A673 (cell line): ENCODE measurements around the gene GPR155. TPM values are rescaled to one million over a fixed set of nuclear protein-coding genes. Genes with fewer than 3 reads are reported as not detected.

Experiments used
- BruUV-seq: library from RNA; stranded (reverse); fragments of 400-500 nt; replicated peaks from 2 replicates; lab custom pipeline; 2021; lab: Mats Ljungman, UMichigan
- CTCF ChIA-PET: fragments of 300-600 bp; sonication (Branson Sonifier 250); formaldehyde crosslinking; loops from one replicate; lab custom pipeline; 2022; ENCODE audit warnings: antibody characterized with exemption; lab: Charles Lee
- POLR2A ChIA-PET: fragments of 300-600 bp; sonication (Branson Sonifier 250); formaldehyde crosslinking; loops from one replicate; lab custom pipeline; 2022; ENCODE audit warnings: antibody characterized with exemption; ENCODE audit not compliant: low non-redundant PET; lab: Charles Lee
- DNase-seq: peaks from one replicate; pipeline ENCODE4 v3.0.0-alpha.2; 2015; ENCODE audit warnings: low spot score
- H3K27ac ChIP-seq: fragments of 200-600 bp; sonication (generic); 2 replicates; pipeline ENCODE4 v1.5.1; 2016; ENCODE audit warnings: mixed run types, low read depth, mild to moderate bottlenecking, mixed read lengths, antibody characterized with exemption, low read length; ENCODE audit not compliant: poor library complexity, severe bottlenecking
- H3K27me3 ChIP-seq: fragments of 200-600 bp; sonication (generic); replicated peaks from 2 replicates; pipeline ENCODE4 v1.6.1; 2017; ENCODE audit warnings: mixed run types, low read depth, mild to moderate bottlenecking, mixed read lengths, antibody characterized with exemption, low read length; ENCODE audit not compliant: insufficient read depth, poor library complexity
- H3K36me3 ChIP-seq: fragments of 200-600 bp; sonication (generic); 2 replicates; pipeline ENCODE4 v1.6.1; 2016; ENCODE audit warnings: mixed run types, mild to moderate bottlenecking, mixed read lengths, antibody characterized with exemption, low read length; ENCODE audit not compliant: insufficient read depth, poor library complexity, severe bottlenecking
- H3K4me1 ChIP-seq: fragments of 200-600 bp; sonication (generic); 2 replicates; pipeline ENCODE4 v1.6.1; 2017; ENCODE audit warnings: mixed run types, mild to moderate bottlenecking, mixed read lengths, antibody characterized with exemption, low read length; ENCODE audit not compliant: insufficient read depth, poor library complexity, severe bottlenecking
- H3K4me3 ChIP-seq: fragments of 200-600 bp; sonication (generic); 2 replicates; pipeline ENCODE4 v1.5.1; 2016; ENCODE audit warnings: low read depth, mixed run types, mild to moderate bottlenecking, mixed read lengths, low read length; ENCODE audit not compliant: poor library complexity, severe bottlenecking
- H3K9me3 ChIP-seq: fragments of 200-600 bp; sonication (generic); 2 replicates; pipeline ENCODE4 v1.6.1; 2016; ENCODE audit warnings: mixed run types, low read depth, mild to moderate bottlenecking, mixed read lengths, antibody characterized with exemption, low read length; ENCODE audit not compliant: poor library complexity, severe bottlenecking
- EZH2 ChIP-seq: fragments of 200-600 bp; sonication (generic); IDR thresholded peaks from 2 replicates; pipeline ENCODE4 v1.6.1; 2017; ENCODE audit warnings: borderline replicate concordance, low read depth, mild to moderate bottlenecking, mixed read lengths, antibody characterized with exemption, low read length; ENCODE audit not compliant: poor library complexity, severe bottlenecking
- intact Hi-C: fragments of 100-400 bp; cut with micrococcal nuclease; formaldehyde crosslinking; loops from one replicate; pipeline ENCODE4 v1.10.0; 2022; ENCODE audit not compliant: unreplicated experiment
- total RNA-seq: library from RNA; stranded (reverse); gene quantifications from 2 replicates; pipeline ENCODE4 v1.2.3, GENCODE V29; 2021
- TF ChIP-seq, protein P1 (sequence below): fragments of 300-800, 200-600 bp; sonication (generic); conservative IDR thresholded peaks from 2 replicates; pipeline ENCODE4 v1.5.1; 2017; ENCODE audit warnings: low read depth, mild to moderate bottlenecking, antibody characterized with exemption, low read length, moderate library complexity, mixed read lengths

Gene GPR155
- total RNA-seq, 1 experiment from 2014 or later = not detected

DNA sequence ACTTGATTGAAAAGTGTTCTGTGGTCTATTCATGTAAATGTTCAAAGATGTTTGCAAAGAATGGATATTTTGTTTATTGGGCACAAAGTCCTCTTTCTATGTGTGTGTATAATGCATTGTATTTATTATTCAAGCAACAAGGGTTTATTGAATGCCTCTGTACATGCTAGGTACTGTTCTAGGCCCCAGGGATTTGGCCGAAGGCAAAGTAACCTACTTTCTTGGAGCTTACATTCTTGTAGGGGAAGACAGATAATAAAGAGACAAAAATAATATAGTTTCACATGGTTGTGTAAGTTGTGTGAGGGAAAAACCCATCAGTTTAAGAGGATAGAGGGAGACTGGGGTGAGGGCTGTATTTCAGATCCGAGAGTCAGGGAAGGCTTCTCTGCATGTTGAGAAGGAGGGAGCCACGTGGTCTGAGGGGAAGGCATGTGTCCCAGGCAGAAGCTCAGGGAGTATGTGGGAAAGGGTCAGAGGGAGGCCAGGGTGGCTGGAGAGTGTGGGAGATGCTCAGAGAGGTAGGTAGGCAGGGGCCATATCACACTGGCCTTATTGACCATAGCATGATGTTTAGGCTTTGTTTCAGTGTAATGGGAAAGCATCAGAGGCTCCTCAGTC lies 40.4 kb upstream of the GPR155 start:
- Histone ChIP-seq H3K36me3 (no peaks in the 10 kb centered on the region), H3K4me1 (no peaks in the 10 kb centered on the region), H3K9me3 (no peaks in the 10 kb centered on the region), H3K27me3 (peaks cover 44% of the 10 kb centered on the region), H3K27ac (no peak overlapping the region), H3K4me3 (no peak overlapping the region)
- intact Hi-C loops = no loop called here
- POLR2A ChIA-PET = no interaction called here
- TF ChIP-seq EZH2 = no peak
- TF ChIP-seq, protein P1, sequence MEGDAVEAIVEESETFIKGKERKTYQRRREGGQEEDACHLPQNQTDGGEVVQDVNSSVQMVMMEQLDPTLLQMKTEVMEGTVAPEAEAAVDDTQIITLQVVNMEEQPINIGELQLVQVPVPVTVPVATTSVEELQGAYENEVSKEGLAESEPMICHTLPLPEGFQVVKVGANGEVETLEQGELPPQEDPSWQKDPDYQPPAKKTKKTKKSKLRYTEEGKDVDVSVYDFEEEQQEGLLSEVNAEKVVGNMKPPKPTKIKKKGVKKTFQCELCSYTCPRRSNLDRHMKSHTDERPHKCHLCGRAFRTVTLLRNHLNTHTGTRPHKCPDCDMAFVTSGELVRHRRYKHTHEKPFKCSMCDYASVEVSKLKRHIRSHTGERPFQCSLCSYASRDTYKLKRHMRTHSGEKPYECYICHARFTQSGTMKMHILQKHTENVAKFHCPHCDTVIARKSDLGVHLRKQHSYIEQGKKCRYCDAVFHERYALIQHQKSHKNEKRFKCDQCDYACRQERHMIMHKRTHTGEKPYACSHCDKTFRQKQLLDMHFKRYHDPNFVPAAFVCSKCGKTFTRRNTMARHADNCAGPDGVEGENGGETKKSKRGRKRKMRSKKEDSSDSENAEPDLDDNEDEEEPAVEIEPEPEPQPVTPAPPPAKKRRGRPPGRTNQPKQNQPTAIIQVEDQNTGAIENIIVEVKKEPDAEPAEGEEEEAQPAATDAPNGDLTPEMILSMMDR = no peak
- no peak for DNase-seq
- CTCF ChIA-PET = no interaction called here
- no TSS peak for BruUV-seq

DNA sequence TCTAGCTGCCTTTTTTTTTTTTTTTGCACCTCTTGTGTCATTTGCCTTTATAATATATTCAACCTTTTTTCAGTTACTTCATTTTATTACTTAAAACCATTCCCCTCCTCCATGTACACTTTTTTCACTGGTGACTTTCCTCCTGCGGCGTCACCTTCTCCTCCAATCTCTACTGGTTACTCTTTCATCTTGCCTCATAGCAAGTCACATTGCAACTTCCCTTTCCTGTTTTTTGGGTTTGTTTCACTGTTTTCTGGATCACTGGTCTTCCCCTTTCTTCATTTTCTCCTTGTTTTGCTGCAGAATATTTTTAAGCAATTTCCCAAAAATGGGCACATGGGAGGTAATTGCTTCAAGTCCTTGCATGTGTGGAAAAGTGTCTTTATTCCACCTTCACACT lies 37.7 kb upstream of the GPR155 start:
- H3K27me3 ChIP-seq = peaks cover 69% of the 10 kb centered on the region
- ChIA-PET CTCF (no interaction called here), POLR2A (no interaction called here)
- H3K4me3 ChIP-seq = no peak overlapping the region
- H3K36me3 ChIP-seq = no peaks in the 10 kb centered on the region
- H3K4me1 ChIP-seq = no peaks in the 10 kb centered on the region
- H3K9me3 ChIP-seq = no peaks in the 10 kb centered on the region
- no peak for TF ChIP-seq EZH2
- H3K27ac ChIP-seq = no peak overlapping the region
- BruUV-seq = no TSS peak
- DNase-seq = no peak
- intact Hi-C loops = no loop called here

DNA sequence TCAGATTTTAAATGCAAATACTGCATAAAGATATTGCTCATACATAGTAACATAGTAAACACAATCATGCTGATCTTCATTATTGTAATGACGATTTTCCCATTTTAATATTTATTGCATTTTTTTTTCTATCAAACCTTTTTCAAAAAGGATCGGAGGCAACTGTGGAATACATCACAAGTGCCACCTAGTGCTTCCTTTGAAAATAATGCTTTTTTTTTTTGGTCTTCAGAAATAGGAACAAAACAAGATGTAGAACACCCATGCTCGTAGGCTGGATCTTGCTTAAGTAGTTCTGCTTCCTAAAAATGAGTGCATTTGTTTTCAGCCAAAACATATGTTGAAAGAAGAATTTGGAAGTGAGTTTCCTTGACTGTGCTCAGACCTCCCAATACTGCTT lies 35.7 kb upstream of the GPR155 start:
- Histone ChIP-seq H3K36me3 (no peaks in the 10 kb centered on the region), H3K27ac (no peak overlapping the region), H3K4me3 (no peak overlapping the region), H3K27me3 (peaks cover 68% of the 10 kb centered on the region), H3K4me1 (no peaks in the 10 kb centered on the region), H3K9me3 (no peaks in the 10 kb centered on the region)
- TF ChIP-seq EZH2 = no peak
- TF ChIP-seq, protein P1 = peak; percentile 41; the same call in 1 of the 2 replicates
- ChIA-PET CTCF (no interaction called here), POLR2A (no interaction called here)
- BruUV-seq = no TSS peak
- DNase-seq = no peak
- intact Hi-C loops = no loop called here

DNA sequence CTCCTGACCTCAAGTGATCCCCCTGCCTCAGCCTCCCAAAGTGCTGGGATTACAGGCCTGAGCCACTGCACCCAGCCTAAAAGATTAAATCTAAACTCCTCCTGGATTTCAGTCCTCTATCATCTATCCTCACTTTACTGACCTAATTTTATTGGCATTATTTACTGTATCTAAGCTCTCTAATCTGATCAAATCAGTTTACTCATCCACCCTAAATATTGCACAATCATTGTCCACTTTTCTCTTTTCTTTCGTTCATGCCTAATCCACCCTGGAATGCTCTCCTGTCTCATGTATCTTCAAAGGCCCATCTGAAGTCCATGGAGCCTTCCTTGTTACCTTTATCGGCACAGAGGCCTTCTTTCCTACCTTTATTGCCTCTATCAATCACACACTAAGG lies 31.6 kb upstream of the GPR155 start:
- no peaks in the 10 kb centered on the region for H3K4me1 ChIP-seq
- no peak overlapping the region for H3K27ac ChIP-seq
- H3K4me3 ChIP-seq = no peak overlapping the region
- H3K9me3 ChIP-seq = no peaks in the 10 kb centered on the region
- H3K36me3 ChIP-seq = no peaks in the 10 kb centered on the region
- peaks cover 37% of the 10 kb centered on the region for H3K27me3 ChIP-seq
- no TSS peak for BruUV-seq
- POLR2A ChIA-PET = no interaction called here
- no peak for TF ChIP-seq EZH2
- TF ChIP-seq, protein P1 = no peak
- no peak for DNase-seq
- intact Hi-C loops = no loop called here
- CTCF ChIA-PET = no interaction called here
